HG03095 (cell line): ENCODE results near the gene TKTL1.
A peak's percentile ranks its signal among the peaks of the same experiment; 100 is the strongest.

Source experiments
- ATAC-seq: cut with Tn5 transposase; IDR thresholded peaks from one replicate; pipeline ENCODE4 v1.9.1; 2021; ENCODE audit warnings: moderate library complexity; ENCODE audit not compliant: unreplicated experiment

TKTL1 gene

DNA sequence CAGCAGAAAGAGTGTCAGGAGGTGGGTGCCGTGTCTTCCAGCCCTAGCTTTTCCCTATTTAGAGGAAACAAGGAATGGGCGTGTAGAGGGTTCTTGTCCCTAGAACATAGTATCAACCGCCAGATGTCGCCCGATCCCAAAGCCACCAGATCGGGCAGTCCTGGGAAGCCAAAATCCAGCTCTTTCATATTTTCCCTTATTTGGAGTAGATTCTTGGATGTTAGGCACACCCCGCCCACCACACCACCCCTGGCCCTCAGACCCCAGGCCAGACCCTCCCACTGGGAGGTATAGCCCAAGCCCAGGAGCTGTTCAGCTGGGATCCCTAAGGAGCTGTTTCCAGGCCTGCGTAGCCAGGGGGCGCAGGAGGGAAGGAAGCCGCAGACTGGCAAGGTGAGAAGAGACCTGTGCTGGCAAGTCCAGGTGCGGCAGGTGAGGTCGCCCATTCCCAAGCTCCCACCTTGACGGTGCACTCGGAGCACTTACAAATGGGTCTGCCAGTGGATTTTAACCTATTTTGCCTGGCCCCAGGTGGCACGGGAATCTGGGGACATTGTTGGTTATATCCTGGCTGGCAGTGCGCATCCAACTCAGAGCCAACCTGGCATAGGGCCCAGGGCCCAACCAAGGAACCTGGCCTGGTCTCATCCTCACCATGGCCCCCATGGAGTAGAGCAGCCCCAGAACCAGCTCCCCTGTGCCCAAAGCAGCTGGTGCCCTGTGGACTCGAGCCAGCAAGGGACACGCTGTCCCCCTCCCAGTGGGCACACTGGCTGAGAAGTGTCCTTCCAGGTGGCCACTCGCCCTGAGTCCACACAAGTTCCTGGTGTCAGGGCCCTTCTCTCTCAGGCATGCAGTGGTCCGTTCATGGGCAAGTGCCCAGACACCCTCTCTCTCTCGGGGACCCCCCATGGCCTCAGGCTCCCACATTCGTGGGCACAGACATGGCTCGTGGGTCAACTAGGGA is 78.0 kb downstream of the TKTL1 start:
- ATAC-seq = no peak

DNA sequence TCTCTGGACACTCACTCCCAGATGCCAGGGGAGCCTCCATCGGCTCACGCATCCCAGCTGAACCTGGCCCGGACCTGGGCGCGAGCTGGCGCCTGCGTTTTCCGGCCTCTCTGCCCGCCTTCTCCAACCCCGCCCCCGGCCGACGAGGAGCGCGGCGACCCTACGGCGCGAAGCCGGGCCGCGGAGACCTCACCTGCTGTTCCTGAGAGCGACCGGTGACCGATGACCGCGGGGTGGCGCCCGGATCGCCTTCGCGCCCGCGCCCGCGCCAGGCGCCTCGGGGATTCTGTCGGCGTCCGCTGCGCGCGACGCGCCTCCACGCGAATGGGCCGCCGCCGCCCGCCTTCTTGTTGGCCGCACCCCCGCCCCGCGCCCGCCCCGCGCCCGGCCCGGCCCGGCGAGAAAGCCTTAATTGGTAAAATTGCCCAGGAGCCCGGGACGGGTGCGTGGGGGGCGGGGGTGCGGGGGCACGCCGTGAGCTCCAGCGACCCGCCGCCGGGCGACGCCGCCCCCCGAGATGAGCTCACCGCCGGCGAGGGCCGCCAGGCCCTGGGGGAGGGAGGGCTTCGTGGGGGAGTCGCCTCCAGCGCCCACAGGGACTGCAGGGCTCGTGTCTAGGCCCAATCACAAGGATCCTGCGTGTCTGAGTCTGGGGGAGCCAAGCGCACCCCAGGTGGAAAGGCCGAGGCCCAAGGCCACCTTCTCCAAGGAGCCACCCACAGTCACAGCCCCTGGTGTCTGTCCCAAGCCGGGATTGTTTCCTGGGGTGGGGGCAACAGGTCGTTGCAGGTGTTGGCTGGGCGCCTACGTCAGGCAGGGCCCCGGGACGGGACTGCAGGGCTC is 78.9 kb downstream of the TKTL1 start, which contains the start of gene FLNA:
FLNA (minus strand) TSS at position 322 of the 843 bp plus-strand sequence. CDS start 3,389 bp downstream, outside the sequence.
- no peak for ATAC-seq

DNA sequence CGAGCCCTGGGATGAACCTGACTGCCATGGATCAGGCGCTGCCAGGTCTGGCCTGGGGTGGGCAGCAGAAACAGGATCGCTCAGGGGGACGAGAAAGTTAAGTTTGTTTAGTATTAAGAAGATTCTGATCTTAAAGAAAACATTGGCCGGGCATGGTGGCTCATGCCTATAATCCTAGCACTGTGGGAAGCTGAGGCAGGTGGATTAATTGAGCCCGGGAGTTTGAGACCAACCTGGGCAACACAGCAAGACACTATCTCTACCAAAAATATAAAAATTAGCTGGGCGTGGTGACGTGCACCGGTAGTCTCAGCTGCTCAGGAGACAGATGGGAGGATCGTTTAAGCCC is 79.5 kb downstream of the TKTL1 start:
- no peak for ATAC-seq

DNA sequence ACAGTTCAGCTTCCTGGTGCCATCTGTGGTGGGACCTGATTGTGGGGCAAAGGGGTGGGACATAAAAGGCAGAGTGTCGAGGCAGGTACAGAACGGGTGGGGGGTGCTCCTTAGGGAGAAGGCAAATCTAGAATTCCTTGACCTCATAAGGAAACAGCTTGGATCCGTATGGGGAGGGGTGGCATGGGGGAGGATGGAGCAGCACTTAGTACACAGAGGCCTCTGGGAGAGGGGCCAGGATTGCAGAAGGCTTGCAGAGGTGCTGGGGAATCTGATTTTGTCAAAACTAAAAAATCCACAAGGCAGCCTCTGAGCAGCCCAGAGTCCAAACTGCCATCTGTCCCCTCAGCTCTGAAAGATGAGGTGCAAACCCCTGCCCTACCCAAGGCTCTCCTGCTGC is 81.2 kb downstream of the TKTL1 start:
- ATAC-seq = no peak

DNA sequence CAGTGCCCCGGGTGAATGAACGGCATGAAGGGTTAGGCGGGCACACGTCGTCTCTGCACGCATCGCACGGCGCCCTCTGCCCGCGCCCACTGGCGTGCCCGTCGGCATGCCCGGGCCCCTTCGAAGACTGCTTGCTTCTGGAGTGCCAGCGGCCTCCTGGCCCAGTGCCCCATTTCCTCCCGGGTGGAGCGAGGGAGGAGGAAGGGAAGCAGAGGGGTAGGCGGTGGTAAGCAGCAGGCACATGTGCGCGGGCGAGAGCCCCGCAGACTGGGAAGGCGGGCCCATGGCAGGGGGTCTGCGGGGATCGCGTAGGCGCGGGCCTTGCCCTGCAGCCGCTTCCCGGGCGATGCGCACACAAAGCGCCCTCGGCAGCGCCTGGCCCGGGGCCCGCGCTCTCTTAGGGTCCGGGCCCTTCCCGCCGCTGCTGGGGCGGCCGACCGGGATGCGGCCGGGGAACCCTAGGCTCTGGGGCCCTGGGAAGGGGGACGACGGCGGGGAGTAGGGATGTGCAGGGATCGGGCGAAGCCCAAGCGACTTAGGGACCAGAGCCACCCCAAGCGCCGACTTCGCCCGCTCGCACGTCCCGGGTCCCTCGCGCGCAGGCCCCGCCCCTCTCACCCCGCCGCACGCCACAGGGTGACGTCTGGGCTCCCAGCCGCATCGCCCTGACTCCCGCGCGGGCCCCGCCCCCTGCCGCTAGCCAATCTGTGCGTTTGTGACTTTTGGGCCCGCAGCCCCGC is 82.6 kb downstream of the TKTL1 start:
- peak; percentile 2 for ATAC-seq

DNA sequence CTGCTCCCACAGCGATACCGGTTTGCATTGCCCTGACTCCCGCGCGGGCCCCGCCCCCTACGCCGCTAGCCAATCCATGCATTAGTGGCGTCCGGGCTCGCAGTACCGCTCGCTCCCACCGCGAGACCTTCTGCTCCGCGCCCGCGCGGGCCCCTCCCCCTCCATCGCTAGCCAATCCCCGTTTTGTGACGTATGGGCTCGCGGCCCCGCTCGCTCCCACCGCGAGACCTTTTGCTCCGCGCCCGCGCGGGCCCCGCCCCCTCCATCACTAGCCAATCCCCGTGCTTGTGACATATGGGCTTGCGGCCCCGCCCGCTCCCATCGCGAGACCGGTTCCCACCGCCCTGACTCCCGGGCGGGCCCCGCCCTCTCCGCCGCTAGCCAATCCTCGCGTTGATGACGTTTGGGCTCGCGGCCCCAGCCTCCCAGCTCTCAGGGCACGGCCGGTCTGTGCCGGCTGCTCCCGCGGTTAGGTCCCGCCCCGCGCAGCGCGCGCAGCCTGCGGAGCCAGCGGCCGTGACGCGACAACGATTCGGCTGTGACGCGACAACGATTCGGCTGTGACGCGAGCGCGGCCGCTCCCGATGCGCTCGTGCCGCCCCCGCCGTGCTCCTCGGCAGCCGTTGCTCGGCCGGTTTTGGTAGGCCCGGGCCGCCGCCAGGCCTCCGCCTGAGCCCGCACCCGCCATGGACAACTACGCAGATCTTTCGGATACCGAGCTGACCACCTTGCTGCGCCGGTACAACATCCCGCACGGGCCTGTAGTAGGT is 83.4 kb downstream of the TKTL1 start, which contains the start of gene EMD:
EMD (plus strand) TSS at position 497 of the 770 bp plus-strand sequence; CDS start at position 687, 190 bp downstream.
- peak; percentile 71 for ATAC-seq

DNA sequence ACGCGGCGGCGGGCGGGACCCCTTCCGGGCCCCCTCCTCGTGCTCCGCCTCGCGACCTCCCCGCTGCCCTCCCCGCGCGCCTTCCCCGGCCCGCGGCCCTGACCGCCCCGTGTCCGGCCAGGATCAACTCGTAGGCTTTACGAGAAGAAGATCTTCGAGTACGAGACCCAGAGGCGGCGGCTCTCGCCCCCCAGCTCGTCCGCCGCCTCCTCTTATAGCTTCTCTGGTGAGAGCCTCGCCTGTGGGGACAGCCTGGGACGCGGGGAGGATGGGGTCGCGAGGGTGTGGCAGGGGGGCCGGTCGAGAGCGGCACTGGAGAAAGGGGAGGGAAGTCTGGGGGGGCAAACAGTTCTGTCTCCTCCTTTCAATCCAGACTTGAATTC is 84.0 kb downstream of the TKTL1 start:
- no peak for ATAC-seq
